ENCODE results near the gene CDC42EP1.
"Not testable (repeated sequence)": the region's sequence is repeated elsewhere in the genome, so short reads cannot be mapped to it uniquely, and the experiment has no call there.

CDC42EP1 gene, protein sequence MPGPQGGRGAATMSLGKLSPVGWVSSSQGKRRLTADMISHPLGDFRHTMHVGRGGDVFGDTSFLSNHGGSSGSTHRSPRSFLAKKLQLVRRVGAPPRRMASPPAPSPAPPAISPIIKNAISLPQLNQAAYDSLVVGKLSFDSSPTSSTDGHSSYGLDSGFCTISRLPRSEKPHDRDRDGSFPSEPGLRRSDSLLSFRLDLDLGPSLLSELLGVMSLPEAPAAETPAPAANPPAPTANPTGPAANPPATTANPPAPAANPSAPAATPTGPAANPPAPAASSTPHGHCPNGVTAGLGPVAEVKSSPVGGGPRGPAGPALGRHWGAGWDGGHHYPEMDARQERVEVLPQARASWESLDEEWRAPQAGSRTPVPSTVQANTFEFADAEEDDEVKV
- 0 to 1.8 (median 0.09) reads per million in 4 experiments for total RNA-seq

DNA sequence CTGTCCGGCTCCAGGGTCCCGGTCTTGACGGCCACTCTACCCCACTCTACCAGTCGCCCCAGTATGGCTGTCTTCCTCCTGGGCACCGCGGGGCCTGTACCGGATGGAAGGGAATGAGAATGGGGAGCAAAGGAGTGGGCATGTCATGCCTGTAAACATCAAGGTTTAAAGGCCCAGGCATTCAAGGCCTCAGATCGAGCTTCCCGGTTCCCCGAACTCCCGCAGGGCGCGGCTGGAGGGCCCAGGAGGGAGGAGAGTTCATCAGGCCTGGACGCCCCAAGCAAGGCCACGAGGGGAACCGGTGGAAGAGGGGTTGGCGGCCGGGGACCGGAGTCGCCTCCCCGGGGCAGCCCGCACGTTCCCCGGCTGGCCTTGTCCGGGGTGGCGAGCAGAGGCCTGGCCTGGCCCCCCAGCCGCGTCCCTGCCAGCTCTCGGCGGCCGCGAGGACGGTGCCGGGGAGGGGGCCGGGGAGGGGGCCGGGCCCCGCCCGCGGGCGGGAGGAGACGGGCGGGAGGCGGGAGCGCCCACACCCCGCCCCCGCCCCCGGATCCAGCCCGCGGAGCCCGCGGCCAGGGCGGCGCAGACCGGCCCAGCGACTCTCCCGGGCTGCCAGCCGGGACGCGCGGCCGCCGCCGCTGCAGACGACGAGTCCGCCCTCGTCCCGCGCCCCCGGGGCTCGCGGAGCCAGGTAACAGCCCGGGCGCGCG, at the start of gene CDC42EP1:
Gene CDC42EP1, plus strand, starts transcription at position 580 of the 707 bp plus-strand sequence. CDS start 5,870 bp downstream, outside the sequence.
- DNase-seq: no peak

DNA sequence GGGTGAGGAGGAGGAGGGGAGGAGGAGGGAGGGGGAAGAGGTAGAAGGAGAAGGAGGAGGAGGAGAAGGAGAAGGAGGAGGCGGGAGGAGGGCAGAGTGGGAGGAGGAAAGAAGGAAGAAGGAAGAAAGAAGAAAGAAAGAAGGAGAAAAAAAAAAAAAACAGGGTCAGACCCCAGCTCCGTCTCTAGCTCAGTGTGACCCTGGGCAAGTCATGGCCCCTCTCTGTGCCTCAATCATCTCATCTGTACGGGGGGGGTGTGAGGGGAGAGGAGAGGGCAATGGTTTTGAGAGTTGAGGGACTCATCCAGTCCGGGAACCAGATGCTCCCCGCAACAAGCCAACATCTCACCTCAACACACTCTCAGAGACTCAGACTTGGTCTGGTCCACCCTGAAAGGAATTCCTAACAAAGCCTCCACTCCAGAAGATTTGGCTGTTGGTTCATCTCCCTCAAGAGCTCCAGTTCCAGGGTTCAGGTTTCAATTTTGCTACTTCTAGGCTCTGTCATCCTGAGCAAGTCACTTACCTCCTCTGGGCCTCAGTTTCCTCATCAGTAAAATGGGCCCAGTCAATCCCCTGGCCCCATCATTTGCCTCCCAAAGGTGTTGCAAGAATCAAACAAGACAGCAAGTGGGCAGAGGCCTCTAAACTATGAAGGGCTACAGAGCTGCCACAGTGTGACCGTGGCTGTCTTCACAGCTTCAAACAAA, 48.7 kb upstream of the CDC42EP1 start:
- DNase-seq: no peak

DNA sequence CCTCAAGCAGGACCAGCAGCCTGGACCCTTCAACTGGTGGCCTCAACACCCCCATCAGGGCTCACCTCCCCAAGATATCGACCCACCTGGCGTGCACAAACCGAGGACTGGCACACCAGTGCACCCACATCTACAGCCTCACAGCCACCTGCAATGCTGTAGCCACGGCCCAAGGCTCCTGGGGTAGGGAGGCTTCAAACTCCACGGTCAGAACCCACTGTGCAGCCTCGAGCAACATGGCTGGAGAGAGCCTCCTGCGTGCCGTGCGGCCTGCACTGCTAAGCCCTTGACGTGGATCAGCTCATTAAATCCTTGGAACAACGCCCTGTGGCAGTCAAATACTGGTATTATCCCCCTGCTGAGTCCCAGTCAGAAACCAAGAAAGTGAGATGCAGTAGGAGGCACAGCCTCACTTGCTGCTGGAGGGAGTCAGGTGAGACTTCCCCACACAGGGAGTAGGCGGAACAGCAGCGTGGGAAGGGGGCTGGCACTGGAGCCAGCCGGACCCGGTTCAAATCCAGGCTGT, 45.7 kb upstream of the CDC42EP1 start:
- no peak for DNase-seq

DNA sequence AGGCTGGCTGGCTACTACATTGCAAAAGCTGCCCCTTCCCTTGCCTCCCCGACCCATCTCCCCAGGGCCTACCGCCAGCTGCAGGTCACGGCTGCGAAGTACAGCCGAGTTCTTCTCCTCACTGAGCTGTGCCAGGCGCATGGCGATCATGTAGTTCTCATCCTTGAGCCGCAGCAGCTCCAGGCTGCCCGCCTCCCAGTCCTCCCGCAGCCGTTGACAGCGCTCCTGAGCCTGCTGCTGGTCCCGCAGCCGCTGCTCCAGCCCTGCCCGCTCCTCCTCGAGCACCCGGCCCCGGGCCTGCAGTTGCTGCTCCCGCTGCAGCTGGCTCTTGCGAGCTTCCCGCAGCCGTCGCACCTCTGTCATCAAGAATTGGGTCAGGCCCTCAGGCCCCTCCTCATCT, 44.4 kb upstream of the CDC42EP1 start:
- DNase-seq: no peak

DNA sequence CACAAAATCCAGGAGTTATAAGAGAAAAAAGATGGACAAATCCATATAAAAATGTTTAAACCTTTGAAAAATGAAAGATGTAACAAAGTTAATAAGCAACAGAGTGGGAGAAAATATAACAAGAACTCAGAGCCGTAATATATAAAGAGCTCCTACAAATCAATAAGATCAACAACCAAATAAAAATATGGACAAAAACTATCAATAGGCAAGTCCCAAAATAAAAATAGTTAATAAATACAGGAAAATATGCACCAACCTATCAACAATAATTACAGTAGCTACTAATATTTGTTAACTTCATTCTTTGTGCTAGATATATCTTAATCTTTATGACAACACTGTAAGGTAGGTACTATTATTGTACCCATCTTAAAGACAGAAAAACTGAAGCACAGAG, 43.8 kb upstream of the CDC42EP1 start:
- DNase-seq: no peak

DNA sequence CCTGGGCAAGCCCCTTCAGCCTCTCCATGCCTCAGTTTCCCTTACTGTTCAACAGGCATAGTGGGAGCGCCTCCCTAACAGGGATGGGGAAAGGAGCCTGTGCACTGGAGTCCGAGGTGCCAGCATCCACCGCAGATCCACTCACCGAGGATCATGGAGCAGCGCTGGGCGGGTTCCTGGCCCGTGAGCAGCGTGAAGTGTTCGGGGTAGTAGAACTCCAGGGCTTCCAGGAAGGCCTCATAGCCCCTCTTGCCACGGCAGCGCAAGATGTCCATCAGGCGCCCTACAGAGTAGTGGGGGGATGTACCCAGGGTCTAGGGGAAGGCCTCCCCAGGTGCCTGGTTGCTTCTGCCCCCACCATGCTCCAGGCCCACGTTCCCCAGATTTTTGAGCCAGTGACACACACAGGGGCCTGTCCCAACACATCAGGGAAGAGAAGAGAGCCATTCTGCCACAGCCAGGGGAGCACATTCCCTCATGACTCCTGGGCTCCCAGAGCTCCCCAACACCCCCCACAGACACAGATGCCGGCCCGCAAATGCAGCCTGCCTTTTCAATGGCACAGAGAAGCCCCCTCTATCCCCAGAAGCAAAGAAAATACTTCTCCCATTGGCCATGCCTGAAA, 42.3 kb upstream of the CDC42EP1 start:
- no peak for DNase-seq

DNA sequence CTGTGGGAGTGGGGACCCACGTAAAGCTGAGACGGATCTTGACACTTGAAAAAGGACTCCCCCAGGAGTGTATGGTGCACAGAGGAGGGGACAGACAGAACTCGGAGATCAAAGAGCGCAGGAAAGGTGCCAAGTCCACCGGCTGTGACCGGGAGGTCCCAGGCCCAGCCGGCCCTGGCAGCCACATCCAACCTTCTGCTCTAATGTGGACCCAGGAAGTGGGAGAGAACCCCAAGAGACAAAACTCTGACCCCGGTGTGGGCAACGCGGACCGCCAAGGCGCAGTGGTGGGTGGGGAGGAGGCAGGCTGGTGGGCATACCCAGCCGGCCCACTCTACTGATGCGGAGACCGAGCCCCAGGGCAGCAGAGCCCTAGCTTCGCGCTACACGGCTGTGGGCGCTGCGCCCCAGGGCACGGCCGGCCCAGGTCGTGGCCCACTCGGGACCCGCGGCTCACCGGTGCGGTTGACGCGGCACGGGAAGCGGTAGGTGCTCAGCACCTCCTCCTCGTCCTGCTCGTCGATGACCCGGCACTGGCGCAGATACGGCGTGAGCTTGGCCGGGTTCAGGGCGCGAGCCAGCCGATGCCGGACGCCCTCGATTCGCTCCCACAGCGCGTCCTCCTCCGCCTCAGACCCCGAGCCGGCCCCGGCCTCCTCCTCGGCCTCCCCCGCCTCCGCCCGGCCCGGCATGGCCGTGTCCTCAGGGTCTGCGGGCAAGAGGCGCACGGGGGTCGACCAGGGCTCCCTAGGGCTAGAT, 41.6 kb upstream of the CDC42EP1 start:
- no peak for DNase-seq

DNA sequence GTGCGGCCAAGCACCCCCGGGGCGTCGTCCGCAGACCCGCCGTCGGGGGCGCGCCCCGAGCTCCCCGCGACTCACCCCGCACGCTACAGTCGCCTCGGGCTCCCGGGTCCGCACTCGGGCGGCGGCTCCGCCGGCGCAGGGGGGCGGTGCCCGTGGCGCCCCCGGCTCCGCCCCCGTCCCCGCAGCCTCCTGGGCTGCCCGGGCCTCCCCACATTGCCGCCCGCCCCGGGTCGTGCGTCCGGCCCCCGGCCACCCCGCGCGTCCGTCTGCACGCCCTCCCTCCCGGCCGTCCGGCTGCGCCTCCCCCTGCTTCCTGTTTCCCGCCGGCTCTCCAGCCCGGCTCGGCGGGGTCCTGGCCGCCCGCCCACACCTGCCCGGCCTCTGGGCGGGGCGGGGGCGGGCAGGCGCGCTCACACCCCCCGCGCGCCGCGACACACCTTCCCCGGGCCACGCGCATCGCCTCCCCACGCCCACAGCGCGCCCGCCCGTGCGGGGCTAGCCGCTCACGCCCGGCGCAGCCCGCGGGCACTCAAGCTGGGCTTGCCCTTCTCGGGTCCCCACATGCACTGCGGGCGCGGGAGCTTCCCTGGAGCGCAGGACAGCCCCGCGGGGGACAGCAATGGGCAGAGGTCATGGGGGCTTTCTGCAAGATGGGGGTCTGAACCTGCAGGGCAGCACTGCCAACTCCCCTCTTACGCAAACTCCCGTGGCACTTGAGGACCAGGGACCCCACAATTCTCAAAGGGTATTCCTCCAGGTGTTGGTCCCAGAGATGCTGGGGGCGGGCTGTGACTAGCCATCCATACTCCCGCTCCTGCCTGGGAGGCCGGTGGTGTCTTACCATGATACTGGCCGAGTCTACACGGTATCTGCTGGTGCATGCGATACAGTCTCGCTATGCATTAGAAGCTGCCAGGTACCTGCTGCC, 40.7 kb upstream of the CDC42EP1 start, which contains the start of gene CARD10:
Gene CARD10, minus strand, starts transcription at position 148 of the 928 bp plus-strand sequence. CDS start 215 bp downstream, outside the sequence.
- DNase-seq: peak; percentile 3

DNA sequence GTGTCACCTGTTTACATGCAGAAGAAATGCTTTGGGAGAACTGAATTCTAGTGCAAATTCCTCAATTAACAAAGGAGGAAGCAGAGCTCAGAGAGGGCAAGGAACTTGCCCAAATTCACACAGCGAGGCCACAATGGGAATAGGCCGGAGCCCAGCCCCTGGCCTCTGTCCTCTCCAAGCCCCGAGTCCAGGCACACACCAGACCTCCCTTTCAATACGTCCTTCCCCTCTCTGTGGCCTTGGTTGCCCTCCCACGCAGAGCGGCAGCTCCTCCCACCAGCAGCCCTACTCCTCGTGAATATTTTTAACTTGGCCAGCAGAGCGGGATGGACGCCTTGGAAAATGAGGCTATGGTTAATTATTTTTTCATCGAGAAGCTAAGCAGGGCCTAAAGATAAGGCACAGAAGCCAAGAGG, 39.5 kb upstream of the CDC42EP1 start:
- DNase-seq: no peak

DNA sequence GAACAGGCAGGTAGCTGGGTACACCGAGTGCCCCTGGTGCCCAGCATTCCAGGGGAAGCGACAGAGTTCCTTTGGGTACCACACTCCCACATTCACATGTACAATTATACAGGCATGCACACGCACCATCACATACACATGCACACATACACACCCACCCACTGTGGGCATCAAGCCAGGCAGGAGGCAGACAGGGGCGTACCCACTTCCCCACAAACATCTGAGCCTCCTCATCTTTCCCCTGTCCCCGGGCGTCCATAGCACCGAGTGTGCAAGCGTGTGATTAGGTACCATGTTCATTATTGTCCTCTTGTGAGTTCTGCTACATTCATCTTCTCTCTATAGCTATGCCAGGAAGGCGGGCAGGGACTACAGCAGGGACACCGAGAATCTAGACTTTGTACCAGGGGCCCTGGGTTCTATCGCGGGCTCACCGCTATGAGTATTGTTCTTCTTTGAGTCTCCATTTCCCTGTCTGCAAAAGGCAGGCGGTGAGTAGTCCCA, 39.0 kb upstream of the CDC42EP1 start:
- no peak for DNase-seq

DNA sequence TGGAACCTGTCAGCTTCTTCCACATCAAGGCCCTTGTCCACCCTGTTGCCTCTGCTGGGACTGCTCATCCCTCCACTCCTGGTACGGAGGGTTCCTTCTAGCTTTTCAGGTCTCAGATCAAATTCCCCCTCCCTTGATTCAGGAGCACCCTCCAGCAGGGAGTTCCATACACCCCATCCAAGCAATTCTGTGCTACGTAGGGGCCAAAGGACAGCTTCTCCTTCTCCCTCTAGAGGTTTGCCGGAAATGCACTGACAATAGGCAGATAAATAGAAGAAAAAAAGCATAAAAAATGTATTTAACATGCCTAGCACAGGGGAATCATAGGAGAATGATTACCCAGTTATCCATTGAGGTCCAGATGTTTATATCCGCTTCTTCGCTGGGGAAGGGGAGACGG, 37.8 kb upstream of the CDC42EP1 start:
- DNase-seq: no peak

DNA sequence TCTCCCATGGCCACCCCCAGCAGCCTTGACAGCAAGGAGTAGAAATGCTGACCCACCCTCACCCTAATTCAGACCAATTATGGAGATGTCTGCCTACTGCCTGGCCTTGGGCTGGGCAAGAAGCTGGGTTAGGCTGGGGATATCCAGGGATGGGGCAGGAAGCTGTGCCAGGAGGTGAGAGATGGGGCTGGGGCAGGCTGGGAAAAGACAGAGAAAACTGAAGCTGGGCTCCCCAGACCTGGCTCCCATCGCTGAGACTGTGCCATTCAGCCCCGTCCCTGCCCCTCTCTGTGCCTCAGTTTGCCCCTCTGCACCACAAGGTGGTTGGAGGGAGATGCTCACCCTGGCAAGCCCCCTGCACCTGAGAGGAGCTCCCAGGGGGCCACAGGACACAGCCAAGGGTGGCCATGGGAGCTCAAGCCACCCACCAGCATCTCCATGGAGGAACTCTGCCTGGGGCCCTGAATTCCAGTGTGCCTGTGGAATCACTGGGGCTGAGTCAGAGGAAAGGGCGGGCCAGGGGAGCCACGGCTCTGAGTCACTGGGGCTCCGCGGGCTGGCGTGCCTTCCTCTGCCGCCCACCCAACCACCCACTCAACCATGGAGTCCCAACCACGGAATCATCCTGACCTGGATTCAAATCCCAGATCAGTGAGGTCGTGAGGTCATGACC, 35.1 kb upstream of the CDC42EP1 start:
- DNase-seq: no peak

DNA sequence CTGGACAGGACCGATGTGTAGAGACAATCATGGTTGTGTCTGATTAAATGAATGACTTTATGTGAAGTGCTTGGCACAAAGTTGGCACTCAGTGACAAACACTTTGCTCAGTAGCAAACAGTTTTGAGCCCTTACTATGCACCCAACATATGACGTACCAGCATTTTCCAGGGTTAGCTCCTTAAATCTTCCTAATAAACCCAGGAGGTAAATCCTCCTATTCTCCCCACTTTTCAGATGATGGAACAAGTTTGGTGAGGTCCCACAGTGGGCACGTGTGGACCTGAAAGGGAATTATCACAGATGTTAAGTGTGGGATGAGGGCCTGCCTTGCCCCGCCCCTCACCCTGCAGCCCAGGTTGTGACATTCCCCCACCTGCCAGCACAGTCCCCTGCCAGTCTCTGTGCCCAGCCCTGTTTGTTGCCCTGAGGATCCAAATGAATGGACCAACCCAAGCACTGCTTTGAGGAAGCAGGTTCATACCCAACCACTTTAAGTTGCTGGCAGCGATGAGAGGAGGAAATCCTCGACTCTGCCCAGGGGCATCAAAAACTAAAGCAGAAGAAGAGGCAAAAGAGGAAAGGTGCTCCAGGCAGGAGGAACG, 34.4 kb upstream of the CDC42EP1 start:
- DNase-seq: no peak

DNA sequence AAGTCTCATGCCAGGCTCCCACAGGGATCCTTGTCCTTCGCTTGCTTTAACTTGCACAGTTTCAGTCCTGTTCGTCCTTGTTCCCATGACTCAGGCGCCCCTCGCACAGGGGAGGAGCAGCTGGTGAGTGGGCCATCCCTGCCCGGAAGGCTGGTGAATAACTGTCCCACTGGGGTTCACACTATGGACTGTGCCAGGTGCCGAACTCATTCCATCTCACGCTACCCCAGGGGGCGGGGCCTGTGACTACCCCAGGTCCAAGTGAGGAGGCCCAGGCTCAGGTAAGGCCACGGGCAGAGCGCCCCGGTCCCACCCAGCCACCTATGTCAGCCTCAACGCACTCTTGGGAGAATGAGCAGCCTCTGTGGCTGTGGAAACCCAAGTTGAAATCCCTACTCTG, 33.9 kb upstream of the CDC42EP1 start:
- no peak for DNase-seq

DNA sequence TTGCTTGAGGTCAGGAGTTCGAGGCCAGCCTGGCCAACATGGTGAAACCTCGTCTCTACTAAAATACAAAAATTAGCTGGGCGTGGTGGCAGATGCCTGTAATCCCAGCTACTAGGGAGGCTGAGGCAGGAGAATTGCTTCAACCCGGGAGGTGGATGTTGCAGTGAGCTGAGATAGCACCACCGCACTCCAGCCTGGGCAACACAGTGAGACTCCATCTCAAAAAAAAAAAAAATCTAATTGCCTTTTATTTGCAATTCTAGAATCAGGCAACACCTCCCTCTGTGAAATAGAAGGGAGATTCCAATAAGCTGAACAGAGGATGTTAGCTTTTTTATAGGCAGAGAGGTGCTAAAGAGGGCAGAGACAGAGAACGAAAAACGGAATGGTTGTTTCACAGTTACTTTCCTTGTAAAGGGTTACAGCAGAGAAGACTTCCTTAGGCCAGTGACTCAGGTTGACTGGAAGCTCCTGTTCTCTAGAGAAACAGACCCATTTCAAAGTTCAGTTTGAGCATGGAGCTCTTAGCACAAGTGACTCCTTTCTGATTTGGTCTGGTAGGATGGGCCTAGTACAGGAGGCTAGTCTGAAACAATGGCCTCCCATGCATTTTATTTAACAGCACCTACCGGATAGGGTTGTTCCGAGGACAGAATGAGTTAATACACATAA, 33.1 kb upstream of the CDC42EP1 start:
- not testable (repeated sequence) for DNase-seq

DNA sequence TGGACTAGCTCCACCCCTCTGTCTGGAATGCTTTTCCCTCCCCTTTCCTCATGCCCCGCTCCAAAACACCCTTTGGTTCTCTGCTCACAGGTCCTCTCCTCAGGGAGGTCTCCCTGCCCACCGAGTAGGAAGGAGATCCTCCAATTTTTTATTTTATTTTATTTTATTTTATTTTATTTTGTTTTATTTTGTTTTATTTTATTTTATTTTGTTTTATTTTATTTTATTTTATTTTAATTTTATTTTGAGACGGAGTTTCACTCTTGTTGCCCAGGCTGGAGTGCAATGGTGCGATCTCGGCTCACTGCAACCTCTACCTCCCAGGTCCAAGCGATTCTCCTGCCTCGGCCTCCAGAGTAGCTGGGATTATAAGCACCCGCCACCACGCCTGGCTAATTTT, 32.3 kb upstream of the CDC42EP1 start:
- not testable (repeated sequence) for DNase-seq

DNA sequence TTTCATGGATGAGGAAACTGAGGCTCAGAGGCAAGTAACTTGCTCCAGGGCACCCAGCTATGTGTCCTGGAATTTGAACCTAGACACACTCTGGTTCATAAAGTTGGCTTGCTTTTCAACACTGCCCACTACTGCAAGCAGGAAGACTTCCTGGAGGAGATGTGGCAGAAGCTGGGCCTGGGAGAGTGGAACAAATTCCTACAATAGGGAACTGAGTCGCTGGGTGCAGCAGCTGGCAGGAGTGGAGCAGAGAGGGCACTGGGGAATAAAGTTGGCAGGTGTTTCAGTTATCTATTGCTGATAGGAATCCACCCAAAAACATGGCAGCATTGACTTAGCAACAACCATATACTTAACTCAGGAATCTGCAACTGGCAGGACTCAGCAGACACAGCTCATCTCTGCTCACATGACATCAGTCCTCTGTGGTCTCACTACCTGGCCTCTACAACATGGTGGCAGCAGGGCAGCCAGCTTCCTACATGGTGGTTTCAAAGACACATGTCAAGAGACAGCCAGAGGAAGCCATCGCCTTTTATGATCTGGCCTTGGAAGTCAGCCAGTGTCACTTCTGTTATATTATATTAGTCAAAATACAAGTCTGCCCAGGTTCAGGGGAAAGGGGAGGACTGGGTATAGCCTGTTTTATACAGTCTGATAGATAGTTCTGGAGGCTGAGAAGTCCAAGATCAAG, 30.5 kb upstream of the CDC42EP1 start:
- no peak for DNase-seq

DNA sequence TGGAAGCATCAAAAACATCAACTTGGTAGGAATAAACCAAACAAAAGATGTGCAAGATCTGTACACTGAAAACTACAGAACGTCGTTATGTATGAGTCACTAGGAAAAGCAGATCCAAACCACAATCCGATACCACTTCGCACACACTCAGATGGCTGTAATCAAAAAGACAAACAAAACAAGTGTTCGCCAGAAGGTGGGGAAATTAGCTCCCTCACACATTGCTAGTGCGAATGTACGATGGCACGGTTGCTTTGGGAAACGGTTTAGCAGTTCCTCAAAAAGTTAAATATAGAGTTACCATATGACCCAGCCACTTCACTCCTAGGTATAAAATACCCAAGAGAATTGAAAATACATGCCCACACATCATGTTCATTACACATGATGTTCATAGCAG, 26.3 kb upstream of the CDC42EP1 start:
- no peak for DNase-seq
